Karpas-422 (cell line): ENCODE data around the gene CRMP1. TPM values are rescaled to one million over a fixed set of nuclear protein-coding genes. Genes with fewer than 3 reads are reported as not detected.

Experiments
- DNase-seq: peaks from one replicate; pipeline ENCODE4 v3.0.0-alpha.2; 2015
- H2AFZ ChIP-seq: fragments of 200-600 bp; sonication (generic); 2 replicates; pipeline ENCODE4 v1.6.1; 2014; ENCODE audit warnings: antibody characterized with exemption, low read length, mixed read lengths
- H3K27ac ChIP-seq: fragments of 200-600 bp; sonication (generic); 2 replicates; pipeline ENCODE4 v1.5.1; 2014; ENCODE audit warnings: mild to moderate bottlenecking, low read length, moderate library complexity
- H3K27me3 ChIP-seq: fragments of 200-600 bp; sonication (generic); 2 replicates; pipeline ENCODE4 v1.6.1; 2014; ENCODE audit warnings: low read length, mixed read lengths
- H3K36me3 ChIP-seq: fragments of 200-600 bp; sonication (generic); 2 replicates; pipeline ENCODE4 v1.6.1; 2014; ENCODE audit warnings: low read length, mixed read lengths; ENCODE audit not compliant: insufficient read depth
- H3K4me1 ChIP-seq: fragments of 200-600 bp; sonication (generic); 2 replicates; pipeline ENCODE4 v1.6.1; 2014; ENCODE audit warnings: mild to moderate bottlenecking, low read length, mixed read lengths
- H3K4me2 ChIP-seq: fragments of 200-600 bp; sonication (generic); 2 replicates; pipeline ENCODE4 v1.6.1; 2014; ENCODE audit warnings: low read length, low read depth, mild to moderate bottlenecking; ENCODE audit not compliant: poor library complexity, severe bottlenecking
- H3K4me3 ChIP-seq: fragments of 200-600 bp; sonication (generic); 2 replicates; pipeline ENCODE4 v1.5.1; 2014; ENCODE audit warnings: mild to moderate bottlenecking, antibody characterized with exemption, low read length, mixed read lengths
- H3K79me2 ChIP-seq: fragments of 200-600 bp; sonication (generic); 2 replicates; pipeline ENCODE4 v1.6.1; 2014; ENCODE audit warnings: mild to moderate bottlenecking, low read length, mixed read lengths
- H3K9ac ChIP-seq: fragments of 200-600 bp; sonication (generic); 2 replicates; pipeline ENCODE4 v1.6.0; 2014; ENCODE audit warnings: low read length
- H3K9me2 ChIP-seq: fragments of 200-600 bp; sonication (generic), shearing (Covaris generic); replicated peaks from 2 replicates; pipeline ENCODE4 v1.6.0; 2014; ENCODE audit warnings: mild to moderate bottlenecking, low read length, moderate library complexity; ENCODE audit not compliant: insufficient read depth
- H3K9me3 ChIP-seq: fragments of 300-700, 200-600 bp; sonication (generic); 2 replicates; pipeline ENCODE4 v1.6.1; 2014; ENCODE audit warnings: low read length, mixed read lengths
- H4K20me1 ChIP-seq: fragments of 200-600 bp; sonication (generic); 2 replicates; pipeline ENCODE4 v1.6.1; 2014; ENCODE audit warnings: mild to moderate bottlenecking, antibody characterized with exemption, low read length, low read depth; ENCODE audit not compliant: insufficient read depth
- total RNA-seq: library from RNA; depleted of rRNA; stranded (reverse); fragments of >200 nt; shearing (Covaris generic); gene quantifications from 2 replicates; pipeline ENCODE4 v1.2.3, GENCODE V29; 2014; ENCODE audit warnings: low replicate concordance

The CRMP1 gene
- total RNA-seq, 1 experiment from 2014 or later, result 0.48 TPM

DNA sequence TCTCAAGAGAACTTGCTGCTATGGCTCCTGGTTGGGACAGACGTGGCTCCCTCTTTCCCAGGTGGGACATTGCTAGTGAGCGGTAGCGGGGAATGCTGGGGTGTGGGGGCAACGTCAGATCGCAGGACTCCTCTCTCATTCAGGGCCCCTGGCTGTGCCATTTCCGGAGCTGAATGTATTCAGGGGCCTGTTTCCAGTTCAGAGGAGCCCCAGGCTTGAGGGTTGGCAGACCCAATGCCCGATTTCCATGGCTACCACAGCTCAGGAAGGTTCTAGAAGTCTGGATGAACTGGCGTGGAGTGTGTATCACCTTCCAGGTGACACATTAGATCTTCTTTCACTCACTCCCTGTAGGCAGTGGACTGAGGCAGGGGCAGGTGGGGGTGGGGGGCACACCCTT, 26.2 kb upstream of the CRMP1 start:
- H3K9me2 ChIP-seq, result no peaks in the 10 kb centered on the region
- H3K9ac ChIP-seq, result peak overlapping the region; percentile 59
- H3K79me2 ChIP-seq, result no peaks in the 10 kb centered on the region
- no peaks in the 10 kb centered on the region for H4K20me1 ChIP-seq
- H3K4me2 ChIP-seq, result peak overlapping the region; percentile 79
- no peaks in the 10 kb centered on the region for H3K9me3 ChIP-seq
- H2AFZ ChIP-seq, result no peak overlapping the region
- DNase-seq, result peak; percentile 66
- peak overlapping the region; percentile 92 for H3K27ac ChIP-seq
- peaks cover 72% of the 10 kb centered on the region for H3K4me1 ChIP-seq
- H3K4me3 ChIP-seq, result peak overlapping the region; percentile 56; the same call in 1 of the 2 replicates
- H3K36me3 ChIP-seq, result no peaks in the 10 kb centered on the region
- H3K27me3 ChIP-seq, result no peaks in the 10 kb centered on the region

DNA sequence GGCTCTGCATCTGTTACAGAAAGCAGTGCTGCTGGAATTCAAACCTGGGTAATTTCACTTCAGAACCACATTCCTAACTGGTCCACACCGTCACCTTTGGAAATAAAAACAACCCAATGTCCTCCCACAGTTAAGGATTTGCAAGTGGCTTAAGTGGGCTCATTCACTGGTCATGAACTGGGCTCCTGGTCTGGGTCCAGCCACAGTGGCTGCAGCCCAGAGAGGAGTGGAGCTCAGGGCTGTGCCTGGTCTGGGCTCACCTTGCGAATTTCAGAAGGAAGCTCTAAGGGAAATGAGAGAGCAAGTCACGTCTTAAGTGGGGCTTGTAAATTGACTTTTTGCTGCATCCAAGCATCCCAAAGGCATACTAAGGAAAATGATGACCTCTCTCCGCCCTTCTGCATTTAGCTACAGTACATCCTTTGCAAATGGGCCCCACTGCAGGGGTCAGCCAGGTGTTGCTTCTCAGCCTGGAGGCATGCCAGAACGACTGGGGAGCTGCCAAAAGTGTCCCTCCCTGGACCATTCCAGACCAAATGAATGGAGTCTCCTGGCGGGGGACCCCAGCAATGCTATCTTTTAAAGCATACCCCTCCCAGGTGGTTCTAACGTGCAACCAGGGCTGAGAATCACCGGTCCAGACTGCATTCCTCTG, 25.6 kb upstream of the CRMP1 start:
- H3K79me2 ChIP-seq, result no peaks in the 10 kb centered on the region
- peak overlapping the region; percentile 59 for H3K9ac ChIP-seq
- H3K4me2 ChIP-seq, result peak overlapping the region; percentile 79
- H3K9me3 ChIP-seq, result no peaks in the 10 kb centered on the region
- no peak overlapping the region for H2AFZ ChIP-seq
- no peaks in the 10 kb centered on the region for H4K20me1 ChIP-seq
- no peaks in the 10 kb centered on the region for H3K27me3 ChIP-seq
- peaks cover 69% of the 10 kb centered on the region for H3K4me1 ChIP-seq
- no peak for DNase-seq
- H3K9me2 ChIP-seq, result no peaks in the 10 kb centered on the region
- peak overlapping the region; percentile 92 for H3K27ac ChIP-seq
- H3K36me3 ChIP-seq, result no peaks in the 10 kb centered on the region
- peak overlapping the region; percentile 56; the same call in 1 of the 2 replicates for H3K4me3 ChIP-seq

DNA sequence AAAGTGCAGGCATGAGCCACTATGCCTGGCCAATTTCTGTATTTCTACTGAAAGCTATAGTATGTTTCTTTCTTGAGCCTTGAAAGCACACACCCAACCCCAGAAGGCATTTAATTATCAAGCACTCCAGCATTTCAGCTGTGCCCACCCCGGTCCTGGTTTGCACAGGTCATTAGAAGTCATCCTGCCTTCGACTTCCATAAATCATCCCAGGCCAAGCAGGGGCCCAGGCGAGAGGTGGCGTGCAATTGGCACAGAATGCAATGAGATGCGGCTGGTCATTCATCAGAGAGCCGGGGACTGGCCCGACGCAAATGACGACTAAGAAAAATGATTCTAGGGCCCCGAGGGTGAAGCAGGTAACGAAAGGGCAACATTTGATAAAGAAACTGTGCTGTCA, 24.8 kb upstream of the CRMP1 start:
- Histone ChIP-seq H3K9me3 (no peaks in the 10 kb centered on the region), H4K20me1 (no peaks in the 10 kb centered on the region), H3K27ac (no peak overlapping the region)

DNA sequence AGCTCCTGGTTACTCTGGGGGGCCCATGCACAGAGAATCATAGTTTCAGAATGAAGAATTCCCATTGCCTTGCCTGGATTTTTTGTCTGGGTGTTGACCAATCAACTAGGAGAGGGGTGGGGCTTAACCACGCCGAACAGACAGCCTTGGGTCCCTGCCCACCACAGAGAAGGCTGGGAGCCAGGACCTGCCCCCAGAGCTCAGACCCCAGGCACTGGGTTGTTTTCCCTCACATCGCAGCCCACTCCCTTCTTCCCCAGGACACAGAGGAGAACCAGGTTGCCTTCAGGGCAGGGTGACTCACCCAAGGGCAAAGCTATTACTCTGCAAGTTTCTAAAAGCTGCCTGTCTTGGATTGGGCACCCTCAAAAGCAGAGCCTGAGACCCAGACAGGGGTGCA, 23.3 kb upstream of the CRMP1 start:
- no peaks in the 10 kb centered on the region for H3K9me2 ChIP-seq
- H3K9me3 ChIP-seq, result no peaks in the 10 kb centered on the region
- no peak for DNase-seq
- no peak overlapping the region for H3K27ac ChIP-seq
- H3K4me2 ChIP-seq, result peak overlapping the region; percentile 47
- no peak overlapping the region for H2AFZ ChIP-seq
- peaks cover 66% of the 10 kb centered on the region for H3K4me1 ChIP-seq
- no peaks in the 10 kb centered on the region for H3K79me2 ChIP-seq
- H3K4me3 ChIP-seq, result no peak overlapping the region
- no peaks in the 10 kb centered on the region for H3K36me3 ChIP-seq
- H3K27me3 ChIP-seq, result no peaks in the 10 kb centered on the region
- no peaks in the 10 kb centered on the region for H4K20me1 ChIP-seq
- H3K9ac ChIP-seq, result no peak overlapping the region

More for the DNA sequence above, 24.8 kb upstream of the CRMP1 start:
- Histone ChIP-seq H3K4me1 (peaks cover 72% of the 10 kb centered on the region), H3K9me2 (no peaks in the 10 kb centered on the region), H3K27me3 (no peaks in the 10 kb centered on the region), H3K4me2 (peak overlapping the region; percentile 79), H3K9ac (no peak overlapping the region), H3K79me2 (no peaks in the 10 kb centered on the region), H2AFZ (no peak overlapping the region), H3K4me3 (peak overlapping the region; percentile 56; the same call in 1 of the 2 replicates), H3K36me3 (no peaks in the 10 kb centered on the region)
- no peak for DNase-seq

DNA sequence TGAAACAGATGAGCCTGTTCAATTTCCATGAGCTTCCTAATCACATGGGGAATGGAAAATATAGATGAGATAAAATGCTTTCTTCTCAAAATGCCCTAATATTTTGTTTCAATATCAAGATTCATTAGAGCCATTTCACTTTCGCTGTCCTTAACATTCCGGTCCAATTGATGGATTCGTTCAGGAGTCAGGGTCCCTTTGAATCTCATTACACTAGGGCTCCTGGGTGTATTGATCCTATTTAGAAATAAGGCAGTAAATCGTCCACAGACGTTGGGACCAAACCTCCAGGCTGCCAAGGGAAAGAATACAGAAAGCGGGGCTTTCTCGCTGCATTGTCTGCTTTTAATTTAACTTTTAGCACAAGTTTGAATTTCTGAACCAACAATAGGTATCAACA, 20.6 kb upstream of the CRMP1 start:
- Histone ChIP-seq H3K9ac (no peak overlapping the region), H3K4me2 (no peak overlapping the region), H3K79me2 (no peaks in the 10 kb centered on the region), H3K36me3 (no peaks in the 10 kb centered on the region), H3K27me3 (no peaks in the 10 kb centered on the region), H3K9me2 (no peaks in the 10 kb centered on the region), H3K27ac (no peak overlapping the region), H2AFZ (no peak overlapping the region), H3K4me1 (peaks cover 39% of the 10 kb centered on the region), H3K4me3 (no peak overlapping the region), H4K20me1 (no peaks in the 10 kb centered on the region), H3K9me3 (no peaks in the 10 kb centered on the region)
- DNase-seq, result no peak

DNA sequence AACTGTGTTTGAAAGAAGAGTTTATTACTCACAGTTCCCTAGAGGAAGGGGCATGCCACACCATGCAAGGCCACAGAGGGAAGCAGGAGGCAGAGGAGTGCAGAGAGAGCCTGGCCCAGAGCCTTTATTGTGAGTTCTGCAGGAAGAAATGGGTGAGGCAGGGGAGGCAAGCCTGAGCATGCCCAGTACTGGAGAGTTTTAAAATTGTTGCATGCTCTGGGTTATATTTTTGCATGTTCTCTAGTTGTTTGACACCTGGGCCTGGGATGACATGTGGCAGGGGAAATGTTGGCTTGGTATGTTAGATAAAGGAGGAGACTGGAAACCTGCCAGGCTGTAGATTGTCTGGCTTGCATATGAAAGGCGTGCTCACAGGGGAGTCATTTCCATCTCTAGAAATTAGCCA, 19.7 kb upstream of the CRMP1 start:
- H3K4me2 ChIP-seq, result peak overlapping the region; percentile 16
- H3K9ac ChIP-seq, result no peak overlapping the region
- no peak for DNase-seq
- no peak overlapping the region for H2AFZ ChIP-seq
- H3K4me1 ChIP-seq, result peaks cover 30% of the 10 kb centered on the region
- H3K9me3 ChIP-seq, result no peaks in the 10 kb centered on the region
- no peak overlapping the region for H3K4me3 ChIP-seq
- H3K36me3 ChIP-seq, result no peaks in the 10 kb centered on the region
- no peaks in the 10 kb centered on the region for H3K27me3 ChIP-seq
- H3K9me2 ChIP-seq, result no peaks in the 10 kb centered on the region
- no peak overlapping the region for H3K27ac ChIP-seq
- H4K20me1 ChIP-seq, result no peaks in the 10 kb centered on the region
- no peaks in the 10 kb centered on the region for H3K79me2 ChIP-seq

DNA sequence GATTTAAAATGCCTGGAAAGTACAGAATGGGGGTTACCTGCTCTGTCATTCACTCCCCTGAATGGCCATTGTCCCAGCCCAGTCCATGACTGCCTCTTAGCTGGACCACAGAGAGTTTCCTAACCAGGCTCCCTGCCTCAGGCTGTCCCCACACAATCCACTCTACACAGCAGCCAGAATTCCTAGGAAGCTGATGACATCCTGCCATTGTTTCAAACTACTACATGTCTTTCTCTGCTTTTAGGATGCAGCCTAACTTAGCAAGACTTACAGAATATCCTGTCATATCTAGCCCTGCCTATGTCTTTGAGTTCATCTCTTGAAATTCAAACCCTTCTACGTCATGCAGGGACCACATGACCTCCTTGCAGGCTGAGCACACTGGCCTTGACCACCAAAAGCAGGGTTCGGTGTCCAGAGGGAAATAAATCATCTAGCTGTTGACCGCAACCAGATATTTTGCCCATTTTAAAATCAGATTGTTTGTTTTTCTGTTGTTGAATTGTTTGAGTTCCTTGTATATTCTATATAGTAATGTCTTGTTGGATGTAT, 16.1 kb upstream of the CRMP1 start:
- no peaks in the 10 kb centered on the region for H3K9me3 ChIP-seq
- no peaks in the 10 kb centered on the region; the same call in 1 of the 2 replicates for H3K27me3 ChIP-seq
- no peak overlapping the region for H3K27ac ChIP-seq
- no peaks in the 10 kb centered on the region for H3K79me2 ChIP-seq
- no peaks in the 10 kb centered on the region for H3K36me3 ChIP-seq
- H3K4me1 ChIP-seq, result peaks cover 31% of the 10 kb centered on the region
- no peak overlapping the region for H3K4me2 ChIP-seq
- H3K4me3 ChIP-seq, result no peak overlapping the region
- no peak overlapping the region for H3K9ac ChIP-seq
- no peaks in the 10 kb centered on the region for H3K9me2 ChIP-seq
- no peak for DNase-seq
- H2AFZ ChIP-seq, result no peak overlapping the region
- H4K20me1 ChIP-seq, result no peaks in the 10 kb centered on the region

DNA sequence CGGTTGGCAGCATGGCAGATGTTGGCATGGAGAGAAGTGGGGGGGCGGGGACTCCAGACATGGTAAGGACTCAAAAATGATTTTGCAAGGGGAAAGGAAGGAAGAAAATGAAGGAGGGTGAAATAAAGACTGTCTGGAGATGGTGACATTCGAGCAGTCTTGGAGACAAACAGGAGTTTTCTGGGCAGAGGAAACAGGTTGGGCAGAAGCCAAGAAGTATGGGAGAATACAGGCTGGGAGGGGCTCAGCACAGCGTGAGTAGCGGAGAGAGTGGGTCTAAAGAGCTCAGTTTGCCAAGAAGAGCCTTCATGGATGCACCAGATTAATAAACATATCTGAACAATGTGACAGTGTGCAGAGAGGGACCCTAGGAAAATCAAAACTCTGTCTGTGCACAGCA, 13.3 kb upstream of the CRMP1 start:
- H3K36me3 ChIP-seq, result no peaks in the 10 kb centered on the region
- no peaks in the 10 kb centered on the region for H3K79me2 ChIP-seq
- H3K27me3 ChIP-seq, result no peaks in the 10 kb centered on the region; the same call in 1 of the 2 replicates
- H3K9me2 ChIP-seq, result no peaks in the 10 kb centered on the region
- H4K20me1 ChIP-seq, result no peaks in the 10 kb centered on the region
- H2AFZ ChIP-seq, result no peak overlapping the region
- H3K9me3 ChIP-seq, result no peaks in the 10 kb centered on the region
- peaks cover 34% of the 10 kb centered on the region for H3K4me1 ChIP-seq
- no peak overlapping the region for H3K27ac ChIP-seq
- DNase-seq, result no peak
- no peak overlapping the region for H3K4me3 ChIP-seq
- no peak overlapping the region for H3K9ac ChIP-seq
- no peak overlapping the region for H3K4me2 ChIP-seq
